Dermis blood vessel endothelial cell (primary cell): Measurements from ENCODE around the gene ABCF3. TPM values are rescaled to one million over a fixed set of nuclear protein-coding genes. Genes with fewer than 3 reads are reported as not detected.

Experiments used
- DNase-seq: peaks from one replicate; pipeline ENCODE4 v3.0.0; 2010
- total RNA-seq: library from RNA; depleted of rRNA; stranded (reverse); fragments of >200 nt; gene quantifications from 2 replicates; pipeline ENCODE4 v1.2.3, GENCODE V29; 2014

ABCF3 gene
- total RNA-seq, 1 donor from 2014 or later = 58.4 TPM

DNA sequence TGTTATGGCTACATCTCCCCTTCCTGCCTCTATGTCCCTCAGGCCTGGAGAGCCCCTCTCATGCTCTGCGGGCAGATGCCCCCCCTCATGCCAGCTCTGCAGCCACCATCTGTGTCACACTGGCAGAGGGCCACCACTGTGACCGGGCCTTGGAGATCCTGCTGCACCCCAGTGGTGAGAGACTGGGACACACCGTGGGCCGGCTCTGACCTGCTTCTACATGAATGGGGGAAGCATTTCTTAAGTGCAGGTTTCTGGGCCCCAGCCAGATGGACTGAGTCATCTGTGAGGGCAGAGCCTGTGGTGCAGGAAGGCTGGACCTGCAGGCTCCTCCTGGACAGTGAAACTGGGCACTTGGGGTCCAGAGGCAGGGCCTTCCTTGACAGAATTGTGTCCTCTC is 48.2 kb downstream of the ABCF3 start:
- DNase-seq = peak; percentile 88

DNA sequence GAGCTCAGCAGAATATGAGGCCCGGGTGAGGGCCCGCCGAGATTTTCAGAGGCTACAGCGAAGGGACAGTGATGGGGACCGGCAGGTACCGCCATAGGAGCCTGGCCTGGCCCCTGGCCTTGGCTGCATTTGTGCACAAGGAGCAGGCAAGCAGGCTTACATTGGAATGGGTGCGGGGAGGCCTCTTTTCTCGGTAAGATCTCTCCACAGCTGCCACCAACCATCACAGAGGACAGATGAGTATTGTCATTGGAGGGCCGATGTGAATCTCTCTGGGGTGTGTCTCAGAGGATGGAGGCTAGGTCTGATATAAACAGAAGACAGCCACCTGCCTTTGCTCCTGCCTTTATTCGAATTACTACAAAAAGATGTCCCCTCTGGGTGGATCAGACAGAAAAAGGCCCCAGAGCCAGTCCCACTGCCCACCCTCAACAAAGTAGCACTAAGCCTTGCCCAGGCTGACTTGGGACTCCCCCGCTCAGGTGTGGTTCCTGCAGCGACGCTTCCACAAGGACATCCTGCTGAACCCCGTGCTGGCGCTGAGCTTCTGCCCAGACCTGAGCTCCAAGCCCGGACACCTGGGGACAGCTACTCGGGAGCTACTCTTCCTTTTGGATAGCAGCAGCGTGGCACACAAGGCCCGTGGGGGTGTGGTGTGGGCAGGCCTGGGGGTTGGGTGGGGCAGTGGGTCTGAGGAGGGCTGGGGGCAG is 48.8 kb downstream of the ABCF3 start:
- no peak for DNase-seq

DNA sequence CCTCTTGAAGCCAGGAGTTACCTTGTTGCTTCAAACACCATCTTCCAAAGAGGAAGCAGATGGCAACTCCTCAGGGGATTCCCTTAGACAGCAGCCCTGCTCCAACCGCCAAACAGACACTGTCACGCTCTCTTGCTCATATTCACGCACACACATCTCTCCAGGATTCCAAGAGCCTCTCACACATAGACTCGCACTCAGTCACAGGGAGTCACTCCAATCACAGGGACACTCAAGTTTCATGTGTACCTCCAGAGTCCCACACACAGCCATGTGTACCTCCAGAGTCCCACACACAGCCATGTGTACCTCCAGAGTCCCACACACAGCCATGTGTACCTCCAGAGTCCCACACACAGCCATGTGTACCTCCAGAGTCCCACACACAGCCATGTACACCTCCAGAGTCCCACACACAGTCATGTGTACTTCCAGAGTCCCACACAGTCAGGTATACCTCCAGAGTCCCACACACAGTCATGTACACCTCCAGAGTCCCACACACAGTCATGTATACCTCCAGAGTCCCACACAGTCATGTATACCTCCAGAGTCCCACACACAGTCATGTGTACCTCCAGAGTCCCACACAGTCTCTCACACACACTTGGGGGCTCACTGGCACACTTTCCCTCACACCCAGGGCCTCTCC is 49.5 kb downstream of the ABCF3 start:
- DNase-seq = no peak

DNA sequence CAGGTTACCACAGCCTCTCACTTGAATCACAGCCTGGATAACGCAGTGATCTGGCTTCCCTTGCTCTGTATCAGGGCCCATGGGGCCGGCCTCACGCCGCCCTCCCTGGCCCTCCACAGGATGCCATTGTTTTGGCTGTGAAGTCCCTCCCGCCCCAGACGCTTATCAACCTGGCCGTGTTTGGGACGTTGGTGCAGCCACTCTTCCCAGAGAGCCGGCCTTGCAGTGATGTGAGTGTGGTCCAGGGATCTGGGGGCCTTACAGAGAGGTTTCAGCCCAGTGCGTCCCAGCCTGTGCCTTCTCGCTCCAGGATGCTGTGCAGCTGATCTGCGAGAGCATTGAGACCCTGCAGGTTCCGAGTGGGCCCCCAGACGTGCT is 50.0 kb downstream of the ABCF3 start:
- DNase-seq = no peak

DNA sequence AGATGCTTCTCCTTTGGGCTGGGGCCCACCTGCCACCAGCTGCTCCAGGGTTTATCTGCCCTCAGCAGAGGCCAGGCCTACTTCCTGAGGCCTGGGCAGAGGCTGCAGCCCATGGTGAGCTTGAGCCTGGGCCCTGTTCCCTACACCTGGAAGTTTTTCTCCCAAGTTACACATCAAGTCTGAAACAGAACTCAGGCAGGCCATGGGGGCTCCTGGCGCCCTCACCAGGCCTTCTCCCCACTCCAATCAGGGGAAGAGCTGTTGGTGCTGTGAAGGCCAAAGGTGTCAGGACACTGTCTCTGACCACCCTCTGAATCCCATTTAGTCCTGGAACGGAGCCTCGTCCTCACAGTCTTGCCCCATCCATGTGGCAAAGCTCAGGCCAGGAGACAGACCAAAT is 50.6 kb downstream of the ABCF3 start:
- no peak for DNase-seq

DNA sequence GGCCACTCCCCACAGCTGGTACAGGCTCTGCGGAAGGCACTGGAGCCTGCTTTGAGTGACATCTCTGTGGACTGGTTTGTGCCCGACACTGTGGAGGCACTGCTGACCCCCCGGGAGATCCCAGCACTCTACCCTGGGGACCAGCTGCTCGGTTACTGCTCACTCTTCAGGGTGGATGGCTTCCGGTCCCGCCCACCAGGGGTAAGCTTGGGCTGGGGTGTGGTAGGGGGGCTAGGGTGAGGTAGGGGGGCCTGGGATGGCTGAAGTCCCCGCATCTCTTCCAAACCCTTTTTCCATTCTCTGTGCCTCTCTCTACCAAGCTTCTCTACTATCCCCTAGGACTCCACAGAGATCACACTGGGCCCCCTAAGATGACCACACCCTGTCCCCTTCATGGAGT is 51.2 kb downstream of the ABCF3 start:
- no peak for DNase-seq

DNA sequence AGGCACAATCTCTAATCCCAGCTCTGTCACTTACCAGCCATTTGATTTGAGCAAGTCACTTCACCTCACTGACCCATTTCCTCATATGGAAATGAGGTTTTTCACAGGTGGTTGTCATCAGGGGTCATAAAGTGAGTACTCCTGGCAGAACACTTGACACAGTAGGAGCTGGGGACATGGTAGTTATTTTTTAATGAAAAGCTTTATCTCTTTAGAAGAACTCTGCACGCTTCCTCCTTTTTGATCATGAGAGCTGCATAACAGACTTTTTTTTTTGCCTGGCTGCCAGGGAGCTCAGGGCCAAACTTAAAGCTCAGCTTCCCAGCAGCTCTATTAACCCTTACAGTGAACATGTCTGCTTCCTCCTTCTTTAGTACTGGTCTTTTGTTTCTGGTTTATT is 51.8 kb downstream of the ABCF3 start:
- DNase-seq = no peak

DNA sequence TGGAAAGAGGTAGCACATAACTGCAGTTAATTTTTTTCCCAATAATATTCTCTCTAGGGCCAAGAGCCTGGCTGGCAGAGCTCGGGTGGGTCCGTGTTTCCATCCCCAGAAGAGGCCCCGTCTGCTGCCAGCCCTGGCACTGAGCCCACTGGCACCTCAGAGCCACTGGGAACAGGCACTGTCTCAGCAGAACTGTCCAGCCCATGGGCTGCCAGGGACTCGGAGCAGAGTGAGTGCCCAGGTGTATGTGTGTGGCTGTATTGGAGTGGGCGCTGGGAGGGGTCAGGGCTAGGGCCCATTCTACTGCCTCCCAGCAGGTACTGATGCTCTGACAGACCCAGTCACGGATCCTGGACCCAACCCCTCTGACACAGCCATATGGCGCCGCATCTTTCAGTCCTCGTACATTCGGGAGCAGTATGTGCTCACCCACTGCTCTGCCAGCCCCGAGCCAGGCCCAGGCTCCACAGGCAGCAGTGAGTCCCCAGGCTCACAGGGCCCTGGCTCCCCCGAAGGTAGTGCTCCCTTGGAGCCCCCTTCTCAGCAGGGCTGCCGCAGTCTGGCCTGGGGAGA is 52.3 kb downstream of the ABCF3 start:
- no peak for DNase-seq

DNA sequence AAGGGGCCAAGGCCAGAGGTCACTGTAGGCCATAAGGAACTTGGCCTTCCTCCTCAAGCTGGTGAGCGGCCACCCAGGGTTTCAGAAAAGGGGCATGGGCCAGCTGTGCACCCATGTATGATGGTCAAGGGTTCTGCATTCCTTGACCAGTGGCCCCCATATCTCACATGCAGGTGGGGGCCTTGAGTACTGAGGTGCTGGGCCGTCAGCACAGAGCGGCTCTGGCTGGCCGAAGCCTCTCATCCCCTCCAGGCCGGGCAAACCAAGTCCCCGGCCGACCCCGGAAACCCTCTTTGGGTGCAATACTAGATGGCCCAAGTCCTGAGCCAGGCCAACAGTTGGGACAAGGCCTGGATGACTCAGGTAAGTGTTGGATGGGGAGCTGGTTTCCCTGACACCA is 53.2 kb downstream of the ABCF3 start:
- no peak for DNase-seq

DNA sequence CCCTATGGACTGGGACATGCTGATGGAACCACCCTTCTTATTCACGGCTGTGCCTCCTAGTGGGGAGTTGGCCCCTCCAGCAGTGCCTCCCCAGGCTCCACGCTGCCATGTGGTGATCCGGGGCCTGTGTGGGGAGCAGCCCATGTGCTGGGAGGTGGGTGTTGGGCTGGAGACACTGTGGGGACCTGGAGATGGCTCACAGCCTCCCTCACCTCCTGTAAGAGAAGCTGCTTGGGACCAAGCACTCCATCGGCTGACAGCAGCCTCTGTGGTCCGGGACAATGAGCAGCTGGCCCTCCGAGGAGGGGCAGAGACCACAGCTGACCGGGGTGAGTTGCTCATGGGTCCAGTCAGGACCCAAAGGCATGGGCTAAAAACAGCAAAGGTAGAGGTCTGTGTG is 53.7 kb downstream of the ABCF3 start:
- DNase-seq = no peak

DNA sequence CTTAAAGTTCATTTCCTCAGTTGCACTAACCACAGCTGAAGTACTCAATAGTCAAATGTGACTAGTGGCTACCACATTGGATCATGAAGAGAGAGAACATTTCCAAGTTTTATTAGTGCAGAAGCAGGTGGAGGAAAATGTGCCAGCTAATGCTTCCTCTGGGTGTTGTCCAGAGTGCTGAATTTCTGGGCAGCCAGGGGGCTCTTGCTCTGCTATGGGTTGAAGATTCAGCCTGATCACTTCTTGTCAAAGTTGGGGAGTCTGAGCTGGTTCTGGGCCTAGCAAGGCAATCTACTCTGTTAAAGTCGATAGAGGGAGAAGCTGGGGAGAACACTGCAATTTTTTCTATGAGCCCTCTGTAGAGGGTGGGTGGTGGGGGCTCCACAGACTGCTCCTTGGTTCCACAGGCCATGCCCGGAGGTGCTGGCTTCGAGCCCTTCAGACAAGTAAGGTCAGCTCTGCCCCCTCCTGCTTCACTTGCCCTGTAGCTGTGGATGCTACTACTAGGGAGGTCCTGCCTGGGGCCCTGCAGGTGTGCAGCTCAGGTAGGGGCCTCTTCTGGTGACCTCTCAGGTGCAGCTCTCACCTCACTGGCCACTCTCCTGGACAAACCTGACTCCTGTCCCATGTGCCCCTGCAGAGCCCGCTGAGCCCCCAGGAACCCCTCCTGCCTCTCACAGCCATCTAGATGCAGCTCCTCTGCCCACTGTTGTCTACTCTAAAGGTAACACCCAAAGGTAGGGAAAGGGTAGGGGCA is 54.6 kb downstream of the ABCF3 start:
- peak; percentile 56 for DNase-seq

DNA sequence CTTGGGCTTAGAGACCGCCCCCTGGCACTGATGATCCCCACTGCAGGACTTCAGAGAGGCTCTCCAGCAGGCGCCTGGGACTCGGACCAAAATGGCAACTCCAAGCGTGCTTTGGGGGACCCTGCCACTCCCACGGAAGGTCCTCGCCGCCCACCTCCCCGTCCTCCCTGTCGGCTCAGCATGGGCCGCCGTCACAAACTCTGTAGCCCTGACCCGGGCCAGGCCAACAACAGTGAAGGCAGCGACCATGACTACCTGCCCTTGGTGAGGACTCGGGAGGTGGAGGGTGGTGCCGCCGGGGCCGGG is 55.1 kb downstream of the ABCF3 start:
- DNase-seq = no peak

DNA sequence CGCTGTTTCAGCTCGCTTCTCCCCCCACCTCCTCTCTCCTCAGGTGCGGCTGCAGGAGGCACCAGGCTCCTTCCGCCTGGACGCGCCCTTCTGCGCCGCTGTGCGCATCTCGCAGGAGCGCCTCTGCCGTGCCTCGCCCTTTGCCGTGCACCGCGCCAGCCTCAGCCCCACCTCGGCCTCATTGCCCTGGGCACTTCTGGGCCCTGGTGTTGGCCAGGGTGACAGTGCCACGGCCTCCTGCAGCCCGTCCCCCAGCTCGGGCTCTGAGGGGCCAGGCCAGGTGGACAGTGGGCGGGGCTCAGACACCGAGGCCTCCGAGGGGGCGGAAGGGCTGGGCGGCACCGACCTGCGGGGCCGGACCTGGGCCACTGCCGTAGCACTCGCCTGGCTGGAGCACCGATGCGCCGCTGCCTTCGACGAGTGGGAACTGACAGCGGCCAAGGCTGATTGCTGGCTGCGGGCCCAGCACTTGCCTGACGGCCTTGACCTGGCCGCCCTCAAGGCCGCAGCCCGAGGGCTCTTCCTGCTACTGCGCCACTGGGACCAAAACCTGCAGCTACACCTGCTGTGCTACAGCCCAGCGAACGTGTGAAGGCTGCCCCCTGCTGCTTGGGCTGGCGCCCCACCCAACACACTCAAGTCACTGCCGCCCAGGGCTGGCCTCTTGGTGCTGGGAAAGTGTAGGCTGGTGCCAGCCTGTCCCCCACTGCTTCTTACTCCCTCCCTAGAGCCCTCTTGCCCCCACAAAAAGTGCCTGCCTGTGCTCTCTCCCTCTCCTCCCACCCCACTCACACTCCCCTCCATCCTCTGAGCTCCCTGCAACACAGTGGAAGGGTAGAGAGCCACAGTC is 55.7 kb downstream of the ABCF3 start:
- DNase-seq = peak; percentile 82

DNA sequence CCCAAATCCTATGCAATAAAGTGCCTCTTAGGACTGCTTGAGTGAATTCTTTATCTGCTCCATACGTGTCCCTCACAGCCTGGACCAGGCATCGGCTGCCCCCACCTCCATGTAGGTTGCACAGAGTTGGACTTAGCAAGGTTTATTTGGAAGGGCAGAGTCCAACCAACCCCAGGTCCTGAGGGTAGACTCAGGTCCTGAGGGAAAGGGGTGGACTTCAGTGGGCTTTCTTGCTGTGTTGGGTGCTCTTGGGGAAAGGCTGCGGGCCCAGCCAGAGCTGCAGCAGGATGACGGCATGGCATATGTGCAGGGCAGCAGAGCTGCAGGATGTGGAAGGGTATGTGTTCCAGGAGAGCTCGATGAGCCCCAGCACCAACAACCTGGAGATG is 56.3 kb downstream of the ABCF3 start:
- no peak for DNase-seq

Other genes starting within 250 kb of the ABCF3 start
- gene ABCC5, start 168.3 kb upstream of the ABCF3 start, total RNA-seq = 13.7 and 19.1 TPM in 2 replicates
- not detected in 2 replicates for gene HTR3D, start 154.5 kb upstream of the ABCF3 start, total RNA-seq
- 0.19 TPM in 1 of 2 replicates, not detected in the other for gene HTR3C, start 133.2 kb upstream of the ABCF3 start, total RNA-seq
- not detected in 2 replicates for gene HTR3E, start 89.1 kb upstream of the ABCF3 start, total RNA-seq
- gene EIF2B5, start 50.8 kb upstream of the ABCF3 start, total RNA-seq = 43.7 and 44.2 TPM in 2 replicates
- gene DVL3, start 30.8 kb upstream of the ABCF3 start, total RNA-seq = 33.5 and 36.9 TPM in 2 replicates
- 419 and 557 TPM in 2 replicates for gene AP2M1, start 11.3 kb upstream of the ABCF3 start, total RNA-seq
- 0.05 and 0.17 TPM in 2 replicates for gene VWA5B2, start 43.4 kb downstream of the ABCF3 start, total RNA-seq
- 36.8 and 40.6 TPM in 2 replicates for gene ALG3, start 62.8 kb downstream of the ABCF3 start, total RNA-seq
- 3.0 and 4.8 TPM in 2 replicates for gene EEF1AKMT4, start 63.5 kb downstream of the ABCF3 start, total RNA-seq
- gene CAMK2N2, start 75.4 kb downstream of the ABCF3 start, total RNA-seq = not detected in 2 replicates
- gene ECE2, start 89.8 kb downstream of the ABCF3 start, total RNA-seq = not detected in 2 replicates
- 411 and 593 TPM in 2 replicates for gene PSMD2, start 113.0 kb downstream of the ABCF3 start, total RNA-seq
- gene EIF4G1, start 128.4 kb downstream of the ABCF3 start, total RNA-seq = 217 and 574 TPM in 2 replicates
- 32.9 and 50.5 TPM in 2 replicates for gene FAM131A, start 151.4 kb downstream of the ABCF3 start, total RNA-seq
- 3.2 and 5.4 TPM in 2 replicates for gene CLCN2, start 175.4 kb downstream of the ABCF3 start, total RNA-seq
- gene POLR2H, start 175.5 kb downstream of the ABCF3 start, total RNA-seq = 91.2 and 135 TPM in 2 replicates
- gene THPO, start 192.0 kb downstream of the ABCF3 start, total RNA-seq = not detected in 2 replicates
- gene CHRD, start 193.9 kb downstream of the ABCF3 start, total RNA-seq = 0.23 and 0.34 TPM in 2 replicates